Measurements from ENCODE around the gene SSB.
"Not testable (repeated sequence)": the region's sequence is repeated elsewhere in the genome, so short reads cannot be mapped to it uniquely, and the experiment has no call there.

Gene SSB

DNA sequence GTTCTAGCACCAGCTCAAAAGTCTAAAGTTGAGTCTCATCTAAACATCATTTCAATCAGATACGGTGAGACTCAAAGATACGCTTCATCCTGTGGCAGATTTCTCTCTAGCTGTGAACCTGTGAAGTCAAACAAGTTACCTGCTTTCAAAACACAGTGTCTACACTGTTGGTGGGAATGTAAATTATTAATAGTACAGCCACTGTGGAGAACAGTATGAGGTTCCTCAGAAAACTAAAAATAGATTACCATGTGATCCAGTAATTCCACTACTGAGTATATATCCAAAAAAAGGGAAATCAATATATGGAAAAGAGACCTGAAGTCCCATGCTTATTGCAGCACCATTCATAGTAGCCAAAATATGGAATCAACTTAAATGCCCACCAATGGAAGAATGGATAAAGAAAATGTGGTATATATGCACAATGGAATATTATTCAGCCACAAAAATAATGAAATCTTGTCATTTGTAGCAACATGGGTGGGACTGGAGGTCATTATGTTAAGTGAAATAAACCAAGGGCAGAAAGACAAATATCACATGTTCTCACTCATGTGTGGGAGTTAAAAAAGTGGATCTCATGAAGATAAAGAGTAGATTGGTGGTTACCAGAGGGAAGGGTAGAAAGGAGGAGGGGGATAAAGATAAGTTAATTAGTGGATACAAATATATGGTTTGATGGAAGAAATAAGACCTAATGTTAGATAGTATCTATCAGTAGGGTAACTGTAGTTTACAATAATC, 40.2 kb downstream of the SSB start:
- DNase-seq (ENCODE audit: low spot score), result no peak

- no peak for DNase-seq (ENCODE audit: low spot score)
Observed at GRCh38 chr2:169839954-169840746, 41.5 kb downstream of the SSB start.

DNA sequence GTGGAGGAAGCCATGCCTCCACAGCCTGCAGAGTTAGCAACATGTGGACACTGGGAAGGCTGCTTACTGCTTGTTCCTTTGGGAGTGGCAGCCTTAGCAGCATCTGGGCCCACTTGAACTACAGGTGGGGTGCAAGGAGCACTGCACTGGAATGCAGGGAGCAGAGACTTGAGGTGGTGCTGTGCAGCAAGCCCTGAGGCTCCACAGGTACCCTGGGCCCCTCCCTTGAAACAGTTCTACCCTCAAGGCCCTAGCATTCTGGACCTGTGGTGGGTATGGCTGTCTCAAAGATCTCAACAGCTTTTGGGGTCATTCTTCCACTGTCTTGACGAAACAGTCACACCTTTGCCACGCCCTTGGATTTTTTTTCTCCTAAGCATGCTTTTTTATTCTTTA, 42.1 kb downstream of the SSB start:
- DNase-seq (ENCODE audit: low spot score), result no peak

- not testable (repeated sequence) for DNase-seq (ENCODE audit: low spot score)
Observed at GRCh38 chr2:169841625-169842024, 43.0 kb downstream of the SSB start.

- DNase-seq (ENCODE audit: low spot score), result no peak
Observed at GRCh38 chr2:169845016-169845415, 46.3 kb downstream of the SSB start.

- DNase-seq (ENCODE audit: low spot score), result not testable (repeated sequence)
Observed at GRCh38 chr2:169848959-169849693, 50.5 kb downstream of the SSB start.

DNA sequence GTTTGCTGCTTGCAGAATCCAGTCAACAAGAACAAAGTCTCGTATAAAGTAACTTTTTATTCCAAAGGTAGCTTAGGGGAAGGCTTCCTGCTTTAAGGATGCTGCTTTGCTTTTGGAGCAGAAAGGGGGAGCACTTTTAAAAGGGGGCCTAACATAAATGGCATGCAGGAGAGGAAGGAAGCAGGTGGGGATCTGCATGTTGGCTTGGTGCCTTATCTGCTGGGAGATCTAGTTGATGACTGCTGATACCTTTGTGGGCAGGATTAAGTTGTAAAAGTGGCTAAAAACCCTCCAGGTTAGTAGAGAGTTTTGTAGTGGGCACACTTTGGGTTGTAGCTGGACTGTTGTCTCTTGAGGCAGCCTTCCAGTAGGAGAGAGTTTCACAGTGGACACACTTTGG, 51.0 kb downstream of the SSB start:
- no peak for DNase-seq (ENCODE audit: low spot score)

DNA sequence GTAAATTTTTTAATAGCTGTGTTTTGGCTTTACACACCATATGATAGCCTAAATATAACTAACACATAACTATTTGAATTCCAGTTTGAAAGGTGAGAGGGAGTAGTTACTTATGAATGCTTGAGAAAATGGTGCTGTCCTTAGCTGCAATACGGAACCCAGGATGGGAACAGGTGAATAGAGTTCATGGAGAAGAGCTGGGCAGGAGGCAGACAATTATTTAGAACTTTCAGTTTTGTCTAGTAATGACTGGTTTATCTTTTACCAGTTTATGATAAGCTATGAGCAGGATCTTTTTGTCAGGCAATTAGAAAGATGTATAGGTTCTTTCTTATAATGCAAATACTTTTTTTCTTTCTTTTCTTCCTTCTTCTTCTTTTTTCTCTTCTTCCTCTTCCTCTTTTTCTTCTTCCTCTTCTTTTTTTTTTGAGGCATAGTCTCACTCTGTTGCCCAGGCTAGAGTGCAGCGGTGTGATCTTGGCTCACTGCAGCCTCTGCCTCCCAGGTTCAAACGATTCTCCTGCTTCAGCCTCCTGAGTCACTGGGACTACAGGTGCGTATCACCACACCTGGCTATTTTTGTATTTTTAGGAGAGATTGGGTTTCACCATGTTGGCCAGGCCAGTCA, 54.5 kb downstream of the SSB start:
- DNase-seq (ENCODE audit: low spot score), result no peak

DNA sequence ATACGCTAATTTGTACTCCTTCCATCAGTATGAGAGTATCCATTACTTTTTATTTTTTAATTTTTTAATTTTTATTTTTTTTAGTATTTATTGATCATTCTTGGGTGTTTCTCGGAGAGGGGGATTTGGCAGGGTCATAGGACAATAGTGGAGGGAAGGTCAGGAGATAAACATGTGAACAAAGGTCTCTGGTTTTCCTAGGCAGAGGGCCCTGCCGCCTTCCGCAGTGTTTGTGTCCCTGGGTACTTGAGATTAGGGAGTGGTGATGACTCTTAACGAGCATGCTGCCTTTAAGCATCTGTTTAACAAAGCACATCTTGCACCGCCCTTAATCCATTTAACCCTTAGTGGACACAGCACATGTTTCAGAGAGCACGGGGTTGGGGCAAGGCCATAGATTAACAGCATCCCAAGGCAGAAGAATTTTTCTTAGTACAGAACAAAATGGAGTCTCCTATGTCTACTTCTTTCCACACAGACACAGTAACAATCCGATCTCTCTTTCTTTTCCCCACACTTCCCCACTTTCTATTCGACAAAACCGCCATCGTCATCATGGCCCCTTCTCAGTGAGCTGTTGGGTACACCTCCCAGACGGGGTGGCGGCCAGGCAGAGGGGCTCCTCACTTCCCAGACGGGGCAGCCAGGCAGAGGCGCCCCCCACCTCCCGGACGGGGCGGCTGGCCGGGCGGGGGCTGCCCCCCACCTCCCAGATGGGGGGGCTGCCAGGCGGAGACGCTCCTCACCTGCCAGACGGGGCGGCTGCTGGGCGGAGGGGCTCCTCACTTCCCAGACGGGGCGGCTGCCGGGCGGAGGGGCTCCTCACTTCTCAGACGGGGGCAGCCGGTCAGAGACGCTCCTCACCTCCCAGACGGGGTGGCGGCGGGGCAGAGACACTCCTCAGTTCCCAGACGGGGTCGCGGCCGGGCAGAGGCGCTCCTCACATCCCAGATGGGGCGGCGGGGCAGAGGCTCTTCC, 56.9 kb downstream of the SSB start:
- not testable (repeated sequence) for DNase-seq (ENCODE audit: low spot score)

DNA sequence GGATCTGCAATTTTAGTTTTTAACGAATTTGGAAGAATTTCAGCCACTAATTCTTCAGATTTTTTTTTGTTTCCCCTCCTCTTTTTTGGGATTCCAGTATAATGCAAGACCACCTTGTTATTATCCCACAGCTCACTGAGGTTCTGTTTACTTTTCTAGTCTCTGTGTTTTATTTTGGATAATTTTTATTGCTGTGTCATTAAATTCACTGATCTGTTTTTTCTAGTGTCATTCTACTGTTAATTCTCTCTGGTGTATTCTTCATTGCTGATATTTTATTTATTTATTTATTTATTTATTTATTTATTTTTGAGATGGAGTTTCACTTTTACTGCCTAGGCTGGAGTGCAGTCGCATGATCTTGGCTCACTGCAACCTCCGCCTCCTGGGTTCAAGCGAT, 60.8 kb downstream of the SSB start:
- no peak for DNase-seq (ENCODE audit: low spot score)

- no peak for DNase-seq (ENCODE audit: low spot score)
Observed at GRCh38 chr2:169860149-169860548, 61.5 kb downstream of the SSB start.

Measured in kidney capillary endothelial cell (primary cell).